K562 (cell line): ENCODE measurements around the gene TCAF1. TPM values are rescaled to one million over a fixed set of nuclear protein-coding genes. Genes with fewer than 3 reads are reported as not detected.

Source experiments
- ARID3A ChIP-seq: IDR thresholded peaks from 2 replicates; pipeline ENCODE4 v1.6.1; 2012; ENCODE audit warnings: low read depth, low read length, improper control_type of control experiment, borderline replicate concordance
- BACH1 ChIP-seq: fragments of 200-800 bp; sonication (Bioruptor generic); IDR thresholded peaks from 2 replicates; pipeline ENCODE4 v1.6.1; 2016; ENCODE audit warnings: missing genetic modification characterization, missing compliant biosample characterization
- CAMTA2 ChIP-seq: fragments of 250-450 bp; sonication (Bioruptor Pico); conservative IDR thresholded peaks from 2 replicates; pipeline ENCODE4 v1.5.1; 2022
- CBX8 ChIP-seq: fragments of 200-600 bp; sonication (generic); IDR thresholded peaks from 2 replicates; pipeline ENCODE4 v1.6.1; 2012; ENCODE audit warnings: borderline replicate concordance, mixed run types, low read depth, mild to moderate bottlenecking, moderate library complexity, mixed read lengths, low read length, control low read depth, inconsistent platforms; ENCODE audit not compliant: poor library complexity, severe bottlenecking; ENCODE audit errors: extremely low read depth
- CLOCK ChIP-seq: fragments of 250-450 bp; sonication (Bioruptor Pico); IDR thresholded peaks from 2 replicates; pipeline ENCODE4 v1.4.0; 2020; ENCODE audit warnings: mild to moderate bottlenecking, moderate library complexity, borderline replicate concordance
- EWSR1 ChIP-seq: fragments of 450-650 bp; IDR thresholded peaks from 2 replicates; pipeline ENCODE4 v1.6.1; 2018; ENCODE audit warnings: borderline replicate concordance, mild to moderate bottlenecking, low read depth, moderate library complexity; ENCODE audit not compliant: partially characterized antibody
- JUNB ChIP-seq: fragments of 450-650 bp; formaldehyde crosslinking; conservative IDR thresholded peaks from 2 replicates; pipeline ENCODE4 v1.4.0; 2020; ENCODE audit warnings: mild to moderate bottlenecking
- MAFK ChIP-seq: IDR thresholded peaks from 2 replicates; pipeline ENCODE4 v1.6.1; 2011; ENCODE audit warnings: low read length, improper control_type of control experiment
- MYC ChIP-seq, 2 experiments: fragments of 250-450 bp in 1 of 2; sonication (Bioruptor Pico) in 1 of 2; IDR thresholded peaks; 2 replicates each; pipeline versions ENCODE4 v1.5.1 to v1.6.1; 2012 to 2021; ENCODE audit warnings: low read depth in 2 of 2, borderline replicate concordance in 1 of 2, improper control_type of control experiment in 1 of 2, low read length in 1 of 2, mild to moderate bottlenecking in 1 of 2, moderate library complexity in 1 of 2
- NFIC ChIP-seq: fragments of 450-650 bp; IDR thresholded peaks from 2 replicates; pipeline ENCODE4 v1.6.1; 2017; ENCODE audit warnings: mild to moderate bottlenecking, inconsistent platforms
- NFRKB ChIP-seq: fragments of 450-650 bp; IDR thresholded peaks from 2 replicates; pipeline ENCODE4 v1.6.1; 2016; ENCODE audit warnings: low read depth
- PTBP1 ChIP-seq: fragments of 200-400 bp; formaldehyde crosslinking; IDR thresholded peaks from 2 replicates; pipeline ENCODE4 v1.6.1; 2017; ENCODE audit warnings: low read depth, low read length
- TCF15 ChIP-seq: fragments of 250-450 bp; sonication (Bioruptor Pico); IDR thresholded peaks from 2 replicates; pipeline ENCODE4 v1.8.0; 2022; ENCODE audit warnings: moderate library complexity, mild to moderate bottlenecking, inconsistent platforms
- WHSC1 ChIP-seq: IDR thresholded peaks from one replicate; pipeline ENCODE4 v1.6.1; 2012; ENCODE audit warnings: low read length, control low read depth, inconsistent platforms
- ZBTB12 ChIP-seq: fragments of 250-450 bp; sonication (Bioruptor Pico); IDR thresholded peaks from 2 replicates; pipeline ENCODE4 v1.4.0; 2020
- ZNF282 ChIP-seq: sonication (generic); formaldehyde crosslinking; IDR thresholded peaks from 2 replicates; pipeline ENCODE4 v1.8.1; 2023; ENCODE audit warnings: missing genetic modification reagents
- ZNF76 ChIP-seq: fragments of 250-450 bp; sonication (Bioruptor Pico); IDR thresholded peaks from 2 replicates; pipeline ENCODE4 v1.4.0; 2020; ENCODE audit warnings: mild to moderate bottlenecking, moderate library complexity, borderline replicate concordance
- polyA plus RNA-seq, 8 experiments: library from polyadenylated mRNA; depleted of rRNA in 4 of 8; stranded (reverse) in 5 of 8; unstranded in 3 of 8; fragments of >200 nt; fragmentation: Nextera tagmentation in 2 of 8; fragmentation: Illumina TruSeq in 1 of 8; extraction: Ambion mirVana in 2 of 8; extraction: Trizol in 1 of 8; gene quantifications; 2 replicates each; pipeline versions ENCODE4 v1.2.1 to v1.2.3, GENCODE V29; 2011 to 2014; ENCODE audit warnings: inconsistent platforms in 1 of 8, missing spikeins in 1 of 8
- total RNA-seq, 7 experiments: library from RNA; depleted of rRNA in 6 of 7; stranded (reverse); fragments of >200 nt in 6 of 7; fragmentation: Illumina TruSeq in 2 of 7; extraction: Trizol in 2 of 7; gene quantifications; 2 replicates each; pipeline versions ENCODE4 v1.2.1 to v1.2.3, GENCODE V29; 2011 to 2021; ENCODE audit warnings: low replicate concordance in 1 of 7
- TF ChIP-seq, protein P1 (sequence below): sonication (generic); formaldehyde crosslinking; IDR thresholded peaks from 2 replicates; pipeline ENCODE4 v1.8.1; 2022; ENCODE audit warnings: missing genetic modification reagents

TCAF1 gene
- total and polyA plus RNA-seq, 9 of the 15 experiments (the other 6 are each of a cell fraction or from before 2014, with no cell fraction given) = 6.2 to 52.2 (median 24.4) TPM

DNA sequence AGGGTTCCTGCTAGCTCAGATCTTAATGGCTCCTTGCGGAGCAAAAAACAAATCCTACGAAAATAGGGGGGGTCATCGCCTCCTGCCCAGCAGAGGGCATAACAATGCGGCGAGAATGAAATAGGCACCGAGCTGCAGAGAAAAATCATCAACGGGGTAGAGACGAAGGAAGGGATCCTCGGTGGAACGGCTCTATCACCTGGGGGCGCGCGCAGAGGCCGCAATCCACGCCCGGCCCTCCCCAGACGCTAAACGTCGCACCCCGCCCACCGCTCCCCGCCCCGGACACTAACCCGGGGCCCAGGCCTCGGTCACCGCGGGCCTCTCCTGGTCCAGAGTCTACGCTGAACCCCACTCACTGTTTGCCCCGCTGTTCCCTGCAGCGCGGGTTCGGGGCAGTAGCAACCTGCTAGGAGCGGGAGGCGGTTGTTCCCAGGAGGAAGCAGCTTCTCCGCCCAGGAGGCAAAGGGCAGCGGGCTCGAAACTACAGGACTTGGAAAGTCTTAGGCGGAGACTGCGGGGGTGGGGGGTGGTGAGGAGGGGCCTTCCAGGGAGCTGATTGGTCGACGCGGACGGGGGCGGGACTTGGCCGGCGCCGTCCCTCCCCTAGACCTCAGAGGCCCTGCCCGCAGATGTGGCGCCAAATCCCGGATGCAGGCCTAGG, at the start of gene TCAF1 (continued):
- no peak for TF ChIP-seq ARID3A
- TF ChIP-seq ZNF76 (CRISPR knock-in tag) = no peak
- TF ChIP-seq ZNF282 (CRISPR knock-in tag) = no peak
- TF ChIP-seq CBX8 = no peak
- no peak for TF ChIP-seq JUNB
- TF ChIP-seq CAMTA2 (CRISPR knock-in tag) = no peak
- TF ChIP-seq NFRKB = peak; percentile 41; the same call in 1 of the 2 replicates
- no peak for TF ChIP-seq BACH1 (tag)
- no peak for TF ChIP-seq EWSR1
- 0 out of 2 replicates have a peak, but pooled peaks have one; percentile 38 for TF ChIP-seq ZBTB12 (CRISPR knock-in tag)
- TF ChIP-seq, protein P1, sequence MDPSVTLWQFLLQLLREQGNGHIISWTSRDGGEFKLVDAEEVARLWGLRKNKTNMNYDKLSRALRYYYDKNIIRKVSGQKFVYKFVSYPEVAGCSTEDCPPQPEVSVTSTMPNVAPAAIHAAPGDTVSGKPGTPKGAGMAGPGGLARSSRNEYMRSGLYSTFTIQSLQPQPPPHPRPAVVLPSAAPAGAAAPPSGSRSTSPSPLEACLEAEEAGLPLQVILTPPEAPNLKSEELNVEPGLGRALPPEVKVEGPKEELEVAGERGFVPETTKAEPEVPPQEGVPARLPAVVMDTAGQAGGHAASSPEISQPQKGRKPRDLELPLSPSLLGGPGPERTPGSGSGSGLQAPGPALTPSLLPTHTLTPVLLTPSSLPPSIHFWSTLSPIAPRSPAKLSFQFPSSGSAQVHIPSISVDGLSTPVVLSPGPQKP (CRISPR knock-in tag) = no peak
- TF ChIP-seq CLOCK (CRISPR knock-in tag) = no peak
- no peak for TF ChIP-seq MAFK
- no peak for TF ChIP-seq TCF15 (CRISPR knock-in tag)
- no peak for TF ChIP-seq MYC (IDR thresholded peaks at IDR 0.05; ENCODE audit: low read depth, low read length)
- peak; percentile 60; the same call in 1 of the 2 replicates for TF ChIP-seq MYC (CRISPR knock-in tag; IDR thresholded peaks at IDR 0.05; ENCODE audit: borderline replicate concordance, low read depth)
- TF ChIP-seq PTBP1 = no peak
- TF ChIP-seq WHSC1 = no peak
- peak; percentile 45 for TF ChIP-seq NFIC
